LNCAP (cell line): ENCODE data around the gene SCFD2.

Source experiments
- CTCF ChIP-seq: fragments of 450-650 bp; IDR thresholded peaks from 2 replicates; pipeline ENCODE4 v1.5.1; 2017; ENCODE audit warnings: mild to moderate bottlenecking

SCFD2 gene

DNA sequence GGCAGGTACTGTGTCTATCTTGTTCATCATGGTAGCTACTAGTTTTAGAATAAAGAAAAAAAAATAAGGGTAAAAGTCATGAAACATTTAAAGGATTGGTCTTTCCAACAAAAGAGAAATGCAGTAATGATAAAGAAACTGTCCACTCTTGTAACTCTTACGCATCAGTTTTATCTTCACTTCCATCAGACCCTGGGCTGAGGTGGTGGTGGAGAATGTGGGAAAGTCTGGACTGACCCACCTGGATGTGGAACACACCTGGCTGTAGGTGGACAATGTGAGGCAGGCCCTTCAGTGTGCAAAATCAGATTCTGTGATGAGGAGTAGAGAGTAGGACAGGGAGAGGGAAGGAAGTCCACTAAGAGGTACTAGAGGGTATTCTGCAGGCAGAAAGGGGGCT is 375.2 kb downstream of the SCFD2 start:
- no peak for TF ChIP-seq CTCF

- TF ChIP-seq CTCF: no peak
Measured at GRCh38 chr4:52989865-52990264, 376.0 kb downstream of the SCFD2 start.

DNA sequence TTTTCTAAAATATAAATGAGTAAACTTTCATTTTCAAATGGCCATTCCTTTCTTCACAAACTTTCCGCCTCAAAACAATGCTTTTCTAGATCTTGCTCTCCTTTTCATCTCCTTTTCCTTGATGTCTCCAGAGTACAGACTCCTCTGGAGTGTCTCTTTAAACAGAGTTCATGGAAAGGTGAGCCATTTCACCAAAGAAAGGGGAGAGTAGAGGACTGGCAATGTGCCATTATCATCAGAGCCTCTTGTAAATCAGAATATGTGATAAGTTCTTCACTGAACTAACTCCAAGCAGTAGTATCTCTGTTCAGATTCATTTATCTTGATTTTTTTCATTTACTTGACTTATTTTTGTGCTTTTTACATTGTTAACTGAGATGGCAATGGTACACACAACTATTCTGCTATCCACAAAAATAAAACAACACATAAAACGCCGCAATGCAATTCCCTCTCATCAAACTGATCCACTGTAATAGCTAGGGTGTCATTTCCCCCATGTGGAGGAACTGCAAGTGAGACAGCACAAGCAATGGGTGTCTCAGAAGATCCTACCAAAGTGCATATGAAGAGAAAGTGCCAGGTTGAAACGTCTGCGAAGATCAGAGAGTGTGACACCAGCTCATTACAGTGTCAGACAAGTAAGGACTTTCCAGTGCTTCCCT is 378.3 kb downstream of the SCFD2 start:
- no peak for TF ChIP-seq CTCF

GRCh38 chr4:52984462-52984881 is 381.4 kb downstream of the SCFD2 start:
- TF ChIP-seq CTCF: no peak

GRCh38 chr4:52983563-52984303 is 382.1 kb downstream of the SCFD2 start:
- TF ChIP-seq CTCF: peak; percentile 60

GRCh38 chr4:52982946-52983340 is 382.9 kb downstream of the SCFD2 start:
- no peak; the same call in 1 of the 2 replicates for TF ChIP-seq CTCF

- TF ChIP-seq CTCF: peak; percentile 82
Measured at GRCh38 chr4:52982255-52982945, 383.5 kb downstream of the SCFD2 start.
